SU-DHL-6 (cell line): ENCODE results near the gene PTPRK.

Experiments used
- CTCF ChIP-seq: fragments of 200-600 bp; sonication (generic); IDR thresholded peaks from one replicate; pipeline ENCODE4 v1.5.1; 2017; ENCODE audit warnings: antibody characterized with exemption, mild to moderate bottlenecking, low read length, moderate library complexity; ENCODE audit not compliant: insufficient read depth, poor library complexity, severe bottlenecking
- EZH2phosphoT487 ChIP-seq: fragments of 200-600 bp; sonication (generic), shearing (Covaris generic); conservative IDR thresholded peaks from 2 replicates; pipeline ENCODE4 v1.6.1; 2018; ENCODE audit warnings: mild to moderate bottlenecking, antibody characterized with exemption, low read length, moderate library complexity, mixed read lengths

GRCh38 chr6:128047989-128048388, 472.4 kb downstream of the PTPRK start:
- no peak for TF ChIP-seq CTCF
- TF ChIP-seq EZH2phosphoT487 = no peak
